Measurements from ENCODE around the gene GPATCH4. TPM values are rescaled to one million over a fixed set of nuclear protein-coding genes. Genes with fewer than 3 reads are reported as not detected.

The GPATCH4 gene
- total RNA-seq, 1 donor from 2014 or later: 15.9 TPM

DNA sequence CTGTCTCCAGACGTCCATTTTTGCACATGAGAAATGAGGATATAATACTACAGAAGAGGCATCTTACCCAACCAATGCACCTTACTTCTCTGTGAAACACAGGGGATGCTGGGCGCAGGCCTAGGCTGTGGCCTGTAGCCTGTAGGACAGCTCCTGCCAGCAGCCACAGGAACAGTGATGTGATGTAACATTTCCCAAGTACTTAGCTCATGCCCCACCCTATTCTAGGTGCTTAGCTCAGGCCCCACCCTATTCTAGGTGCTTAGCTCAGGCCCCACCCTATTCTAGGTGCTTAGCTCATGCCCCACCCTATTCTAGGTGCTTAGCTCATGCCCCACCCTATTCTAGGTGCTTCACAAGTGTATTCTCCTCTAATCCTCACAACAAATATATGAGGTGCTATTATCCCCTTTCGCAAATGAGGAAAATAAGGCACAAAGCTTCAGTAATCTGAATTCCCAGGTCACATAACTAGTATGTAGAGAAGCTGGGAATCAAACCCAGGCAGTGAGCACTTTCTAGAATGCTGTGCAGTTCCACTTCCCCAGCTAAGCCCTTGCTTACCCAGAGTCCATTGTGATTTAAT lies 14.3 kb downstream of the GPATCH4 start:
- no peak for ATAC-seq (ENCODE audit: poor library complexity)
- no peak for DNase-seq
- intact Hi-C loops (cut with DNase I): no loop called here

DNA sequence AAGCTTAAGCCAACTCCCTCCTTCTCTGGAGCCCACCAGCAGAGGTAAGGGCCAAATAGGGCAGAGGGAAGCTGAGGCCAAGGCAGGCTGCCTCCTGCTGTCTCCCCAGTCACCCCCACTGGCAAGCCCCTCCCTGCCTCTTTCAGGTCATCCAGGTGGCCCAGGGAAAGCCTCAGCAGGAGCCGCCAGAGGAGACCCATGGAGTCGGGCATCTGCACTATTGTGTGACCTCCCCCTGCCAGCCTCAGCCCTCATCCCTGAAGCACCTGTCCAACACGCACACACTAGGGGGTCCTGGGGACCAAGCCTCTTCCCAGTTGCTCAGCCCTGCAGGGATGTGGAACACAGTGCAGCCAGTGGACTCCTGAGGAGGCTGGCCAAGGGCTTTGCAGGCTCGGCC lies 15.0 kb downstream of the GPATCH4 start:
- ATAC-seq (ENCODE audit: poor library complexity) (no peak), DNase-seq (no peak)
- intact Hi-C loops (cut with DNase I): no loop called here

DNA sequence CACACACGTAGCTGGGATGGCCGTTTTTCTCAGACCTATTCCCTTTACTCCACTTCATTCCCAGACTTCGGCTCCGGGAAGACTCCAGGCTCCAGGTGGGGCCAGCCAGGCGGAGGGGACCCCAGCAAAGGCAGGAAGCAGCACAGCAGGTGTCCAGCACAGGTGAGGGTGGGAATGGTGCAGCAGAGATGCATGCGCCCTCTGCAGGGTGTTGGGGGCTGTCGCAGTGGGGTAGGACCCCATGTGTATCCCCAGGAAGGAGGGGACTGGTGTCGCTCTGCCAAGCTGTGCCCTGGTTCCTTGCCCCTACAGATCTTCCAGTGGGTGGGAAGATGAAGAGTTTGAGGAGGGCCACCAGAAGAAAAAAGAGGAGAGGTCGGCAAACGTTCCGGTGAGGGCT lies 16.5 kb downstream of the GPATCH4 start:
- no peak for ATAC-seq (ENCODE audit: poor library complexity)
- intact Hi-C loops (cut with DNase I): loop anchor here (5.0 kb wide), 1 partner anchor 67 kb away; no protein-coding TSS in a partner anchor
- no peak for DNase-seq

DNA sequence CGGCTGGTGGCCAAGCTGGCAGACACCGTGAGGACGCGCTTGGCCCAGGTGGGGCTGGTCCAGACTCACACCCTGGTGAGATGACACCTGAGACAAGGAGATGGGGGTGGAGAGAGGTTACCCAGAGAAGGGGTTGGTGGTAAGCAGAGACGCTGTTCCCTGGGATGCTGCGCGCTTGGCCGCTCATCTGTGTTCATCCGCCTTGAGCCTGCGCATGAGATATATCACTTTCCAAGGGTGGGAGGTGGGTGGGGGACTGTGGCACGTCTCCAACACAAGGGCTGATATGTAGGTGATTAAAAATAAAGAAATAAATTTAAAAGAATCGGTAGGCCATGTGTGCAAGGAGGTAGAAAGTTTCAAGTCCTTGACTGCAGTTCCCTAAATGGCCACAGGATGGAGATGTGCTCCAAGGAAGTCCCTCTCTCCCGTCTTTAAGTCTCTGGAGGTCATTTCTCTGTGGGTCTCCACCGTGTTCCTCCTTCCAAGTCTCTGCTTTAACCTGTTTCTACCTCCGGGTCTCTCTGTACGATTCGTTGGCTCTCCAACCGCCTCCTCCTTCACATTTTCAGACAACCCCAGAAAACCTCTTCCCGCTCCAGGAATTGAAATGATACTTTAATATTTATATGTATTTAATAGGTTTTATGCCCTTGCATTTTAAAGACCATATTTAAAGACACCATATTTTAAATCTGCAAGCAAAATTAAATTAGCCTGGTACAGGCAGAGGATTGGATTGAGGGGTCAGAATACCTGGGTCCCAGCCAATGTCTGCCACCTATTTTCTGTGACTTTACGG lies 17.3 kb downstream of the GPATCH4 start:
- no peak for DNase-seq

DNA sequence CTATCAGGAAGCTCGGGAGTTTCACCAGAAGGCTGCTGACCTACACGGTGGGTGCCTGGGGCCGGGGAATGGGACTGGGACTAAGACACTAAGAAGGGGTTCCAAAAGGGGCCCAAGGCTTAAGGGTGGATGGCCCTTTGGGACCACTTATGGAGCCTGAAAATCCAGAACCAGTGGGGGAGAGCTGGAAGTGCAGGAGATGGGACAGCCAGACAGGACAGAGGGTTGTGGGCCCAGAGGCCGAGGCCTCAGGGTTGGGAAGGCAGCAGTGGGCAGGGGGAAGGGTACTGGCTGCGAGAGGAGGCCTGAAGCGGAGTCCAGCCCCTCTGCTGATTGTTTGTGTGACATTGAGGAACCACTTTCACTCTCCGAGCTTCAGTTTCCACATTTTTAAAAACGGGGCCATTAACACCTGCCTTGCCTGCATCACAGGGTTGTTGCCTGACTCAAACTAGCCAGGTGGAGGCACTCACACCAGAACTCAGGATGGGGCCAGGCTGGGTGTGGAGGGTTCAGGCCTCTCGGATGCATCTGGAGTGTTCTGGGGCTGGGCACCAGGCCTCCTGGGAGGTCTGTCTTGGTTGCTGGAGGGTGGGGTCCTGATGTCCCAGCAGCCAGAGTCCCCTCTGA lies 18.8 kb downstream of the GPATCH4 start:
- no peak for DNase-seq
- no peak for ATAC-seq (ENCODE audit: poor library complexity)
- intact Hi-C loops (cut with DNase I): loop anchor here (5.0 kb wide), 1 partner anchor 70 kb away; no protein-coding TSS in a partner anchor

More for the DNA sequence above, 17.3 kb downstream of the GPATCH4 start:
- intact Hi-C loops (cut with DNase I): loop anchor here (5.0 kb wide), 1 partner anchor 68 kb away; no protein-coding TSS in a partner anchor
- ATAC-seq (ENCODE audit: poor library complexity): peak; percentile 66

GRCh38 chr1:156581661-156582387 lies 19.5 kb downstream of the GPATCH4 start:
- ATAC-seq (ENCODE audit: poor library complexity): no peak
- intact Hi-C loops (cut with DNase I): loop anchor here (5.0 kb wide), 1 partner anchor 70 kb away; no protein-coding TSS in a partner anchor
- no peak for DNase-seq

GRCh38 chr1:156579472-156579871 lies 21.8 kb downstream of the GPATCH4 start, which contains the start of gene TTC24:
Gene TTC24, plus strand, starts transcription at chr1:156579723. Its CDS starts 1,642 bp downstream, at chr1:156581365.
- ATAC-seq (ENCODE audit: poor library complexity) (no peak), DNase-seq (no peak)
- intact Hi-C loops (cut with DNase I): no loop called here

DNA sequence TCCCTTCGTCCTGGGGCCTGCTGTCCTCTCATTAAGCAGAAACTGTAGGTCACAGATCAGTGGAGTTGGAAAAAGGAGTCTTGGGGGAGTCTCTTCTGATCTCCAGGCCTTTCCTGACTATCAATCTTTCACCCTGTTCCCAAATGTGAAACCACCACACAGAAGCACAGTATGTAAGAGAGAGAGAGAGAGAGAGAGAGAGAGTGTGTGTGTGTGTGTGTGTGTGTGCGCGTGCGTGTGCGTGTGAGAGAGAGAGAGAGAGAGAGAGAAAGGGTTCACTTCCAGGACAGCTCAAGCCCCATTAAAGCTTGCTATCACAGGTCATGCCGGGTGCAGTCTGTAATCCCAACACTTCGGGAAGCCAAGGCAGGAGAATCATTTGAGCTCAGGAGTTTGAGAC lies 23.2 kb downstream of the GPATCH4 start:
- DNase-seq (no peak), ATAC-seq (ENCODE audit: poor library complexity) (no peak)
- intact Hi-C loops (cut with DNase I): no loop called here

DNA sequence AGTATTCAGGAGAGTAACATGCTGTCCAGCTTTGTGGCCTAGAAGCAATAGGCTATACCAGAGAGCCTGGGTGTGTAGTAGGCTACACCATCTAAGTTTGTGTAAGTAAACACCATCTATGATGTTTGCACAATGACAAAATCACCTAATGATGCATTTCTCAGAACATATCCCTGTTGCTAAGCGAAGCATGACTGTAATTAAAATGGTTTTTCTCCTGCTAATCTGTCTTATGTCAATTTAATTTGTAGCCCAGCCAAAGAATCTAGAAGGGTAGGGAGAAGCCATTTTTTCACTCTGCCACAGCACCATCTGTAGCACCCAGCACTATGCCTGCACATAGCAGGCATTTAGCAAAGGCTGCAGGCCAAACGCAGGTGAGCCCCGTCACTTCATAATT lies 23.7 kb downstream of the GPATCH4 start:
- intact Hi-C loops (cut with DNase I): no loop called here
- ATAC-seq (ENCODE audit: poor library complexity) (no peak), DNase-seq (no peak)

DNA sequence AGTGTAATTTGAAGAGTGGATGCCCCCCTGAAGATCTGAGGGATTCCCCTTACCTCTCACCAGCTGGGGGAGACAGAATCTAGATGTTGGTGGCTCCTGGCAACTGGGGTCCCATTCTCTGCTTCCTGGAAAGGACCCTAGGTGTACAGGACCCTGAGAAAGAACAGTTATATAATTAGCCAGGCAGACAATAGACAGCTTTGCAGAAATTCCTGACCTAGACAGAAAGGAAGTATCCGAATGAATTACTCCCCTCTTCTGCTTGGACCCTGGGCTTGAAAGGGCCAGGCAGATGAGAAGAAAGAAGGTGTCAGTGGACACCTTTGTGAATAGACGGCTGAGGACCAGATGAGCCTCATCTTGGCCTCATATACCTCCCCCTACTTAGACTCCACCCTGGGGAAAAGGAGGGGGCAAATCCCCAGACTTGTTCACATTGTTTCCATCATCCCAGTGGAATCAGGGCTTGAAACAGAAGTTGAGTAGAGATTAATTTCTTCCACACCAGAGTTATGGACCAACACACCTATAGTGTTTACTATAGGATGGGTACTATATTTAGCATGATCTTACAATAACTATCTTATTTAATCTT lies 27.1 kb downstream of the GPATCH4 start:
- DNase-seq: no peak
- ATAC-seq (ENCODE audit: poor library complexity): no peak
- intact Hi-C loops (cut with DNase I): no loop called here

DNA sequence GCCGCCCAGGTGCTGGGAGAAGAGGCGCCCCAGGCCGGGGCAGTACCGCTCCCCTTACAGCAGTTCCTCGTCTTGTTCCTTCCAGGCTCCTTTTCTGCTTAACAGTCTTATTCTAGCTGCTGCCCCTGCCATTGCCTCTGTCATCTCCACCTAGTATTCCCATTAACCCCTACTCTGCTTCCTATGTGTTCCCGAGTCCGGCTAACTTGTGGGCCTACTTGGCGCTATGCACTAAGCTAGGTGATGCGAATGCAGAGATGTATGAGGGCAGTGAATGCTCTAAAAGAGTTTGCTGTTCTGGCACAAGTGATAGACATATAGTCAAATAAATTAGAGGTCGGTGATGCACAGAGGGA lies 28.6 kb downstream of the GPATCH4 start:
- DNase-seq (no peak), ATAC-seq (ENCODE audit: poor library complexity) (no peak)
- intact Hi-C loops (cut with DNase I): no loop called here

DNA sequence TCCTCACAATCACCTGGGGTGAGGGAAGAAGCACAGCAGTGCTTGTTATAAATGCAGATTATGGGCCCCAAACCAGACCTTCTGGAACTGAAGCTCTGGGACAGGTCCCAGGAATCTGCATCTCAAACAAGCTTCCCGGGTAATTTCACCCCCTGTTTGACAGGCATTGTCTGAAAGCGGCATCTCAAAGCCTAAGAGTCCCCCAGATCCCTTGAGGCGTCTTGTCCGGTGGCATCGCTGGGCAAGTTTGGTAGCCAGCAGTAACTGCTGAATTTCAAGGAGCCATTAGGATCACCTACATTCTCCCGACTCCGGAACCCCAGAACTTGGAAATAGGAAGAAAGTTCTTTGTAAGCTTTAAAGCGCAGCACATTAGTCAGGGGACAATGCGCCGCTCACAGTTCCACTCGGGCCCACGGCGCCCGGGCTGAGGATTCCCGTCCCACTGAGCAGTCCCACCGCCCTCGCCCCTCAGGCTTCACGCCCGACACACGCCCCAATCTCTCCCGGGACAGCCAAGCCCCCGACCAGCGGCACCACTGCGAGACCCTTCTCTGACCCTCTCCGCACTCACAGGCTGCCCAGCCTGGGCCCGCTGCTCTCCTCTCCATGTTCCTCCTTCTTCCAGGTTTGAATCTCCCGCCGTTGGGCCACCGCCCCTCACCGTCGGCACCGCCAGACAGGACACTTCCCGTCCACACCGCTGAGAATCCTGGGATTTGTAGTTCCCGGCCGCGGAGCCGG lies 29.2 kb downstream of the GPATCH4 start, which contains the start of gene IQGAP3:
Gene IQGAP3 (minus strand): TSS at position 647 of the 744 bp plus-strand sequence. CDS start 36 bp downstream, at position 611.
- DNase-seq (peak; percentile 86), ATAC-seq (ENCODE audit: poor library complexity) (peak; percentile 97)
- intact Hi-C loops (cut with DNase I): no loop called here

DNA sequence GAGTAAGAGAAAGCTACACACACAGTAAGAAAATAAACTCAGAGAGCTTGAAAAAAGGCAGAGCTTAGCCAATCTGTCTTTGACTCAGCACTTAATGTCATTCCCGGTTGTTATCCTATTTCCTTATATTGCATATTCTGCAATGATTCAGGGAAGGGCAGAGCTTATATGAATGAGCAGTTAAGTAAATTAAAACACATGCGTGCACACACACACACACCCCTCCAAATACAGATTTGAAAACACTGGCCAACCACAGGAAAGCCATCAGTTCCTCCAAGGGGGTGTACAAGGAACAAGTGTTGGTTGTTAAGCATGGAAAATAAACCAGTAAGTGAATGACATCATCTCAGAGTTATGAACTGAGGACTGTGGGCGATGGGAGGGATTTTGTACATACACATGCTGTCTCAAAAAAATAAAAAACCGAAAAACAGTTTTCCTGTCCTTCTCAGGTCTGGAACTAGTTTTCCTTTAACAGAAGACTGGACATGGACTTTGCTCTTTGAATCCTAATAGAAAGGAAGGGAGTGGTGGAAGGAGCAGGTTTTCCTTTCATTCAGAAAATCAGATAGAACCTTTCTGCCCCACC lies 29.9 kb downstream of the GPATCH4 start:
- no peak for ATAC-seq (ENCODE audit: poor library complexity)
- intact Hi-C loops (cut with DNase I): no loop called here
- DNase-seq: no peak

DNA sequence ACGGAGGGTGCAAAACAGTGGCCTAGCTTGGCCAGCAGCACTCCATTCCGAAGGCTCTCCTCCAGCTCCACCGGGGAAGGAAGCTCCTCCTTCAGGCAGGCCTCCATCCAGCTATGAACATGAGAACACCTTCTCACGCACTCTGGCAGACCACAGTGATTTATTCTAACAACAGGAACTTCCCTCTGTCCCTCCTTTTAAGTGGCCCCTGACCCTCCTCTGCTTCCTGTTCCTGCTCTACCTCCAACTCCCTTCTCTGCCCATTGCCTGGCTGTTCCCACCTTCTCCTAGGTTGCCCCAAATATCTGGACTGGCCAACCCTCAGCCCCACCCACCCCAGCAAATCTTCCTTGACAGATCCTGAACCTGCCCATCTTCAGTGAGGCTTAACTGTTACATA lies 34.8 kb downstream of the GPATCH4 start:
- intact Hi-C loops (cut with DNase I): no loop called here
- no peak for DNase-seq
- no peak for ATAC-seq (ENCODE audit: poor library complexity)

- intact Hi-C loops (cut with DNase I): no loop called here
Measured at GRCh38 chr1:156565519-156565918, 35.8 kb downstream of the GPATCH4 start.

GRCh38 chr1:156560585-156561163 lies 40.6 kb downstream of the GPATCH4 start:
- intact Hi-C loops (cut with DNase I): no loop called here
- ATAC-seq (ENCODE audit: poor library complexity) (peak; percentile 79), DNase-seq (no peak)

More at GRCh38 chr1:156565519-156565918, 35.8 kb downstream of the GPATCH4 start:
- no peak for ATAC-seq (ENCODE audit: poor library complexity)
- DNase-seq: no peak

GRCh38 chr1:156559797-156560385 lies 41.4 kb downstream of the GPATCH4 start:
- intact Hi-C loops (cut with DNase I): no loop called here
- no peak for ATAC-seq (ENCODE audit: poor library complexity)
- no peak for DNase-seq
